GM18502 (cell line): ENCODE data around the gene AK9.
"Not testable (repeated sequence)": the region's sequence is repeated elsewhere in the genome, so short reads cannot be mapped to it uniquely, and the experiment has no call there.

Source experiments
- ATAC-seq: cut with Tn5 transposase; IDR thresholded peaks from one replicate; pipeline ENCODE4 v1.9.1; 2021; ENCODE audit warnings: mild to moderate bottlenecking; ENCODE audit not compliant: unreplicated experiment, poor library complexity

The AK9 gene

DNA sequence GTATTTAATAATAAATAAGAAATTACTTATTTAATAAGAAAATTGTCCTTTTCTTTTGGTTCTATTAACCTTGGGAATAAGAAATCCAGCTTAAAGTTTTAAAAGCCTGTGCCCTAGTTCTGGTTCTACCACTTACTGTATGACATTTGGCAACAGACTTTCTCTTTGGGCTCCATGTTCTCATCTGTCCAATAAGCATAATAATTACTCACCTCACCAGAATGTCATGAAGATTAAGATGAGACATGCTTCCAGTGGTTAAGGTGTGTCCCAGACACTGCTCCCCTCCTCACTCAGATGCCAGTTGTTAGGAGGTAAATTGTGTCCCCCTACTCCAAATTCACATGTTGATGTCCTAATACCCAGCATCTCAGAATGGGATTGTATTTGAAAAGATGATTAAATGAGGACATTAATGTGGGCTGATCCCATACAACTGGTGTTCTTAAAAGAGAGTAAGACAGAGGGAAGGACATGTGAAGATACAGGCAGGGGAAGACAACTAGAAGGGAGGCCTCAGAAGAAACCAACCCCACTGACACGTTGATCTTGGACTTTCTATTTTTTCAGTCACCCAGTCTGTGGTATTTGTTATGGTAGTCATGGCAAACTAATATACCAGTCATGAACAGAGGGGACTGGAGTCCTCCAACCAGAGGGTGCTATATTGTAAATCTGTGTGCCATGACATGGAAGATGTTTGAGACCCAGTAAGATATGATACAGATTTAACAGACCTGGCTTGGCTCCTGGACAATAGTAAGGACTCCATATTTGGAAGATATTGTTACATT is 229.1 kb downstream of the AK9 start:
- ATAC-seq: no peak

DNA sequence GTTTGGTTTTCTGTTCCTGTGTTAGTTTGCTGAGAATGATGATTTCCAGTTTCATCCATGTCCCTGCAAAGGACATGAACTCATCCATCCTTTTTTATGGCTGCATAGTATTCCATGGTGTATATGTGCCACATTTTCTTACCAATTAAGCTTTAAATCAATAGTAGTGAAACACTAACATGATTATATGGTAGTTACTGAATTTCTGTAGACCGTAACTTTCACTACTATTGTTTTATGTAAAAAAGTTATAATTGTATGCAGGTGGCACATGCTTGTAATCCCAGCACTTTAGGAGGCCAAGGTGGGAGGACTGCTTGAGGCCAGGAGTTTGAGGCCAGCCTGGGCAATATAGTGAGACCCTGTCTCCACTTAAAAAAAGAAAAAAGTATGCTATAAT is 229.8 kb downstream of the AK9 start:
- ATAC-seq: not testable (repeated sequence)

DNA sequence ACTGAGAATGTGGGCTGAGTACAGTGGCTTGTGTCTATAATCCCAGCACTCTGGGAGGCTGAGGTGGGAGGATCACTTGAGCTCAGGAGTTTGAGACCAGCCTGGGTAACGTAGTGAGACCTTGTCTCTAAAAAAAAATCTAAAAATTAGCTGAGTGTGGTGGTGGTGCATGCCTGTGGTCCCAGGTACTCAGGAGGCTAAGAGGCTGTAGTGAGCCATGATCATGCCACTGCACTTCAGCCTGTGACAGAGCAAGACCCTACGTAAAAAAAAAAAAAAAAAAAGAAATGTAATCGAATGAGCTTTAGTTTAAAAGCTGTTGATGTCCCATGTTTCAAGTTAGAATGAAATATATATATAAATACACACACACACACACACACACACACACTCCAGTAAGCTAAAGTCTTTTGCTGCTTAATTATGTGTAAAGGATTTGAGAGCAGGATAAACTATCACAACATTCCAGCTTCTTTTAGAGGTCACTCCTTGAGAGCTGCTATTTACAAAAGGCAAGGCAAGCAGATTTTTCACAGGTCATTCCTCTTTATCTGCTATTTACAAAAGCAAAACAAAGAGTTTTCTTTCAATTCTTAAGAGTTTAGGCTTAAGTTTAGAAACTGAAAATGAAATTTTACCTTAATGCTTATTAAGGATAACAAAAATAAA is 230.7 kb downstream of the AK9 start:
- ATAC-seq: no peak

GRCh38 chr6:109458774-109459531 is 232.0 kb downstream of the AK9 start:
- ATAC-seq: peak; percentile 34

GRCh38 chr6:109457562-109457996 is 233.4 kb downstream of the AK9 start:
- ATAC-seq: no peak

DNA sequence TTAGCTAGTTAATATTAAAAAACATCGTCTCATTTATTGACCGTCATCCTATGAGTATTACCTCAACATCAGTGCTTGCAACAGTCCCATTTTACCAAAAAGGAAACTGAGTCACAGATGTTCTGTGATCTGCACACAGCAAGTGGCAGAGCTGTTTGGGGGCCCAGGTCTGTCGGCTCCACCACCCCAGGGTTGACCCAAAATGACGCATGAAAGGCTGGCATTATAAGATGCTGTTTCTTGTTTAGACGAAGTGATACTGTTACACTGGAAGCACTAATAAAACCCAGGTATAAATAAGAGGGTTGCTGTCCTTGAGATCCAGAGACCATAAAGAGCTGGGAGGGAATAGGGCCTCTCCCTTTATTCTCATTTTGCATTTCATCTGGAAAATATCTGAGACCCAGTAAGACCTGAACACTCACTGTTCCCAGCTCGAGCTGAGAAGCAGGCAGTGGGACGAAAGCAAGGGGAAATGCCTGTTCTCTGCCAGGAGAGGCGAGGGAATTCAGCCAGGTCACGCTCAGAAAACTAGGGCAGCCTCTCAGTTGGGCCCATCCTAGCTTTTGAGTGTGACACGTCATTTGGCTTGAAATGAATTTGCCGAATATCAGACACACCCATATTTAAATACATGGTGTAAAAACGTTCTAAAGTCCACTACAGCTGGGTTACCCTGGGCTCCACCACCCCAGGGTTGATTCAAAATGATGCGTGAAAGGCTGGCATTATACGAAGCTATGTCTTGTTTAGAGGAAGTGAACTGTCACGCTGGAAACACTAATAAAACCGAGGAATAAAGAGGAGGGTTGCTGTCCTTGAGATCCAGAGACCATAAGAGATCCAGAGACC is 234.1 kb downstream of the AK9 start:
- no peak for ATAC-seq

DNA sequence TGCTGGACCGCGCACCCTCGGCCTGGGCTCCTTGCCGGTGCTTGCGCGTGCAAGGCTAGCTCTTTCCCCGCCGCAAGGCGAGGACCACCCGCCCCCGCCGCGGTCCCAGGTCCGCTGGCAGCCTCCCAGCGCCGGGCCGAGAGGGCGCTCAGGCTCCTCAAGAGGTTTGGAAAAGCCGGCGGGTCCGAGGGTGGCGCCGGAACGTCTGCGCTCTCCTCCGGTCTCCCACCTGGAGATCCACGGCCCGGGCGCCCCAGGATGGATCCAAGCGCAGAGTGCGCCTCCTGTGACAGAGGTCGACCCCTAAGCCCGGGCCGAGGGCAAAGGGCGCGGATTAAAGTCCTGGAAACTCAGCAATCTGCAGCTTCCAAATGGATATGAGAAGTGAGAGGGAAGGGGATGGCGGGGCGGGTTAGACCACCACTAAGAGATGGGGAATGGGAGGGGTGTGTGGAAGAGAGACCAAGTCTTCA is 234.9 kb downstream of the AK9 start:
- peak; percentile 7 for ATAC-seq

DNA sequence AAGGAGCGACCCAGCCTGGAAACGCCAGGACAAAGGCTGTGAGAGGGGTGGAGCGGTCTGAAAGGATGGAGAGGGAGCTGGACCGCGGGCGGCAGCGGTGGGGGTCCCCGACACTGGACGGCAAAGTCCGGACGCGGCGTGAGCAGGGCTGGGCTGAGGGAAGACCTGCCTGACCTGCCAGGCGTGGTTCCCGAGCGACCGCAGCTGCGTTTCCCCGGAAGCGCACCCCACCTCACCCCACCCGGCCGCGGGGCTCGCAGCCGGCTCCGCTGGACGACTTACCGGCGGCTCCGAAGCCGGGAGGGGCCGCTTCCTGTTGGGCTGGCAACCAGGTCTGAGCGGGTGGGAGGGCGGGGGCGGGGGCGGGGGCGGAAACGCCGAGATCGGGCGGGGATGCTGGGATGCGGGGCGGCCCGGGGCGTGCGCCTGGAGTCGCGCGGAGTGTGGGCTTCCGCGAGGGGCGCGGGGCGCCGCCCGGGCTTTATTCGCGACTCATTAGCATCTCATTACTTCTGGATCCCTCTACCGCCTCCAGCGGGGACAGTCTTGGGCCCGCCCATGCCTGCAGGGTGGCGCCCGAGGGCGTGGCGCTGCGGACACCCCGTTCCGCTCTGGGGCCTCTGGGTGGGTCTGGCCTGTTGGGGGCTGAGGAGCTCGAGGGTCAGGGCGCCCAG is 235.4 kb downstream of the AK9 start, which contains the start of gene MICAL1:
TSS of gene MICAL1 (minus strand) at position 336 of the 674 bp plus-strand sequence. CDS start 1,576 bp downstream, outside the sequence.
- ATAC-seq: peak; percentile 61

DNA sequence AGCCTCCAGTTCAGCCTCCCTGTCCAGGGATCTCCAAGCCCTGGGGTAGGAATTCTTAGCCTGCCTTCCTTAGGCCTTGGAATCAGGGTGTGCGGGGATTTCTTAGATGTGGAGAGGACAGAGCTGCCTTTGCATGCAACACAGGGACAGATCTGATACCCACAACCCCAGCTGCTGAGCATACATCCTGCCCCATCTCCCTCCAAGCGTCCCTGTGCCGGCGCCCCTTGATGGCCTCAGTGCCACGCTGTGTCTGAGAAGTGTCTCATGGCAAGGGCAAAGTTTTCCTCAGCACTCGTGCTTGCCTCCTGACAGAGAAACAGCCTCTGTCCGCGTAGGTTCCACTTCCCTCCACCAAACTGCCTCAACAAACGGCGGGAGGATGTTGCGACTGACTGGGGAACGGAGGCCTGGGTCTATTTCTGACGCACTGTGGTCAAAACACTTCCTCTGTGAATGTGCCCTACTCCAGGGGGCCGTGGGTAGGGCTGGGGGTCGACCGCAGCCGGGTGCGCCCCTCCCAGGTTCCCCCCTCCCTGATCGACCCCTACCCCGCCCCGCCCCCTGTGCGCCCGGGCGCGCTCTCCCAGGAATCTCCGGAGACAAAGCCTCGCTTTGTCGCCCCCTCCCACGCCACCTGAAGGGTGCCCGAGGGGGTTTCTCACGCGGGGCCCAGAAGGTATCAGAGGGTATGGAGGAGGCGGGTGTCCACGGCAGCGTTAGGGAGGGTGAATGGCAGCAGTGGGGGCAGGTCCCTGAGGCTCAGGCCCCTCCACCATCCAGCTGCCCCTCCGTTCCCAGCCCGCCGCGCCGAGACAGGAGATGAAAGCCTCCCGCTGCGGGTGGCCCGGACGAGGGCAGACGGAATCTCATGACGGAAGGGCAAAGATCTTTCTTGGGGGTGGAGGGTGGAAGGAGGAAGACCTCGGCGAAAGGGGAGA is 236.2 kb downstream of the AK9 start:
- ATAC-seq: peak; percentile 34

- no peak for ATAC-seq
Observed at GRCh38 chr6:109453594-109454495, 237.2 kb downstream of the AK9 start.

DNA sequence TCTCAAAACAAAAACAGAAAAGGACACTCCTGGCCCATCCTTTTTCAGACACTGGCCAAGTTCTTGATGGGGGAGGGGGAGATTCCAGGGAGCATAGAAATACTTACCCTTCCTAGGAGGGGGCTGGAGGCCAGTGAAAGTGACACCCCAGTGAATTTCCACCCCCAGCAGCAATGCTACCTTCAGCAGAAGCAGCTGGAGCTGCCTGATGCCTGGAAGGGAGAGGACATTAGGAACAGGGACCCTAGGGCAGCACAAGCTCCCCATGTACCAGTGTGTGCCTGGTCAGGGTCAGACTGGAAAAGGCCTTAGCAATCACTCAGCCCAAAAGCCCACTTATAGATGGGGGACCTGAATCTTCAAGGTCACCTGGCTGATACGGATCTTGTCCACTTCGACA is 237.8 kb downstream of the AK9 start:
- ATAC-seq: no peak

- no peak for ATAC-seq
Observed at GRCh38 chr6:109452181-109452580, 238.8 kb downstream of the AK9 start.

DNA sequence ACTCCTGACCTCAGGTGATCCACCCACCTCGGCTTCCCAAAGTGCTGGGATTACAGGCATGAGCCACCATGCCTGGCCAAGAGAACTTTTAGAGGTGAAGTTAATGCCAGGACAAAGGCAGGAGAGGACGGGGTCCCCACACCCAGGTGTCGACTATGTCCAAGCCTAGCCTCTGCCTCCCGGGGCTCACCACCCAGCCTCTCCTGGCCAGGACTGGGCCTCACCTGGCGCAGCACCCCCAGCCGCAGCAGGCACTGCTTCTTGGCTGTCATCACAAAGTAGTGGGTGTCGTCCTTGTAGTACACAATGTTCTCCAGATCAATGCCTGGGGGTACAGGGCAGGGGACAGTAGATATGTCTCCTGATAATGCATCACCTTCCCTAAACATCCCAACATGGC is 239.6 kb downstream of the AK9 start:
- no peak for ATAC-seq

GRCh38 chr6:109450801-109451200 is 240.2 kb downstream of the AK9 start:
- ATAC-seq: no peak

DNA sequence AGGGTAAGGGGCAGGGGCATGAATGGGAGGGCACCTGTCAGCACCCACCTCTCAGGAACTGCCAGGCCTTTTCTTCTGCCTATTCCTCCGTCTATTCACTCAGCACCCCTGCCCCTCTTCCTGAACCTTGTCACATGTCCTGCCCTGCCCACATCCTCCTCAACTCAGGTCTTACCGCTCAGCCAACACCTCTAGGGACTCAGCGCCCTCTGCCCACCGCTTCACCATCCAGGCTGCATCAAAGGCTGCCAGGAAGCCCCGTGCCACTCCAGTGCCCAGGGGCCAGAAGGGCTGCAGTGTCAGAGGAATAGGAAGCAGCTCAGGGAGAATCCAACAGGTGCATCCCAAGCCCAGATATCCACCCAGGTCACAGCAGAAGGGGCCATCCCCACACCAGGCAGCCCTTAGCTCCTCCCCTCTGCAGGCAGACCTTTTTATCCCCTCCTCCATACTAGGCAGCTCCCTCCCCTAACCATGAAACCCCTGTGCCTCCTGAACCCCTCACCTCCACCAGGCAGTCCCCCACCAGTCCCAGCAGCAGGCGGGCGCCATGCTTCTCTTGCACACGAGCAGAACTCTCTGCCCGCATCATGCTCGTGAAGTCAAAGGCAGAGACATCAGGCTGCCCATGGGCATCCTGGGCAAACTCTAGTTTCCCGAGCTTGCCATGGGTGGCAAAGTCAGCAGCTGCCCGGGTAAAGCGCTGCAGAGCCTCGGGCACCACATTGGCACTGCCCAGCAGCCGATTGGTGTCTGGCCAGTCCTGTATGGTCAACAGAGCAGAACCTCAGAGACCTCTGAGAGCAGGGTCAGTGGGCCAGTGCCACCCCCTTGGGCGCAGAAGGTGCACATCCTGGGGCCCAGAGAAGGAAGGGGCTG is 241.0 kb downstream of the AK9 start:
- ATAC-seq: no peak

GRCh38 chr6:109449064-109449794 is 241.8 kb downstream of the AK9 start:
- ATAC-seq: no peak
